Upper lobe of left lung (tissue), 4 donors: Measurements from ENCODE around the gene ZBTB17.

ENCODE experiments used
- CTCF ChIP-seq, 6 experiments: fragments of 450-650 bp in 4 of 6; fragments of 200-600 bp in 2 of 6; sonication (generic) in 2 of 6; IDR thresholded peaks; one replicate each; pipeline ENCODE4 v1.5.1; 2016 to 2019; ENCODE audit warnings: antibody characterized with exemption in 6 of 6
- POLR2A ChIP-seq, 4 donors: fragments of 450-650 bp; IDR thresholded peaks; one replicate each; pipeline ENCODE4 v1.5.1; 2016 to 2017; ENCODE audit warnings: antibody characterized with exemption in 4 of 4, mild to moderate bottlenecking in 2 of 4
- POLR2AphosphoS5 ChIP-seq, 2 donors: sonication (generic); formaldehyde crosslinking; IDR thresholded peaks; one replicate each; pipeline ENCODE4 v1.5.1; 2017; ENCODE audit warnings: antibody characterized with exemption in 2 of 2

- TF ChIP-seq POLR2A (IDR thresholded peaks at IDR 0.05) (peak; percentile 36 to 85 (median 56)), CTCF (IDR thresholded peaks at IDR 0.05) (peak in 3 of 6 experiments; percentile 14 to 28 (median 23)), POLR2AphosphoS5 (IDR thresholded peaks at IDR 0.05) (peak; percentile 87 to 88)
Observed at GRCh38 chr1:15975805-15976680, at the start of gene ZBTB17.
